ENCODE results near the gene OLFM1.

DNA sequence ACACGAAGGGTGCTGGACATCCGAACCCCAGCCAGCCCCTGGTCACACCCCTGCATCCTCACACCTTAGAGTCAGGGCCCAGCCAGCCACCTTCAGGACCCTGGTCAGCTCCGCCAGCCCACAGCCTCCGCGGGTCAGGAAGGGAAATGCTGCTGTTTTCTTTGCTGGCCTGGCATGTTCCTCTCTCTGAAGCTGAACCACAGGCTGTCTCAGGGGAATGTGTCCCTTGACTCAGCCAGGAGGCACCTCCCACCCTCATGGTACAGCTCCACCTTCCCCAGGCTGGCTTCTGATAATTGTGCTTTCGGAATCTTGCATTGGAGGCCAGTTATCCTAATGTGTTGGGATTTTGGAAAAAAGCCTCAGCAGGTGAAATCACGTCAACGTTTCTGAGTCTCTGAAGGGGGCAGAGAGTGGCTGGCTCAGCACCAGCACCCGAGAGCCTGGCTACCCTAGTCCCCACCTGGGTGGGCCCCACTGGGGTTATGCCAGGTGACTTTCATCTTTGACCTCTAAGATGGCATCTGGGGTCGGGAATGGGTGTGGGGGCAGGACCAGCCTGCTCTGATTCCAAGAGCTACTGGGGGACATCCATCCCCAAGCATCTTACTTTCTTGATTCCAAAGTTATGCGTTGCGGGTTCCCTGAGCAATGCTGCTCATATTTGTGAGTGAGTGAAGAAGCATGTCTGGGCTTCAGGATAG, 9.8 kb upstream of the OLFM1 start:
- TF ChIP-seq CTCF (IDR thresholded peaks at IDR 0.05), result no peak
- no peak for TF ChIP-seq POLR2A (IDR thresholded peaks at IDR 0.05)

Data from uterus (tissue), 2 donors.